H9 (cell line): ENCODE data around the gene LRRC17. TPM values are rescaled to one million over a fixed set of nuclear protein-coding genes. Genes with fewer than 3 reads are reported as not detected.

Experiments
- DNase-seq: peaks from one replicate; pipeline ENCODE4 v3.0.0-alpha.2; 2017
- H2AFZ ChIP-seq: one replicate; pipeline ENCODE4 v1.6.1; 2013; ENCODE audit warnings: mild to moderate bottlenecking, low read length, control low read depth, moderate library complexity
- H2AK5ac ChIP-seq: 2 replicates; pipeline ENCODE4 v1.6.1; 2013; ENCODE audit warnings: low read length, control low read depth, mixed read lengths; ENCODE audit not compliant: insufficient read length
- H2BK120ac ChIP-seq: one replicate; pipeline ENCODE4 v1.6.1; 2013; ENCODE audit warnings: low read depth, mild to moderate bottlenecking, low read length, control low read depth, inconsistent platforms; ENCODE audit not compliant: poor library complexity, severe bottlenecking
- H2BK12ac ChIP-seq: 2 replicates; pipeline ENCODE4 v1.6.1; 2013; ENCODE audit warnings: low read length, control low read depth, mixed read lengths, low read depth; ENCODE audit not compliant: insufficient read length
- H2BK15ac ChIP-seq: 2 replicates; pipeline ENCODE4 v1.6.1; 2013; ENCODE audit warnings: low read depth, low read length, control low read depth
- H2BK20ac ChIP-seq: one replicate; pipeline ENCODE4 v1.6.1; 2013; ENCODE audit warnings: low read depth, mild to moderate bottlenecking, low read length, control low read depth, inconsistent platforms; ENCODE audit not compliant: poor library complexity, severe bottlenecking
- H2BK5ac ChIP-seq: 2 replicates; pipeline ENCODE4 v1.6.1; 2013; ENCODE audit warnings: low read length, control low read depth, mixed read lengths; ENCODE audit not compliant: insufficient read length
- H3K14ac ChIP-seq: 2 replicates; pipeline ENCODE4 v1.6.1; 2013; ENCODE audit warnings: low read length, control low read depth; ENCODE audit not compliant: insufficient read depth
- H3K18ac ChIP-seq: 2 replicates; pipeline ENCODE4 v1.6.1; 2013; ENCODE audit warnings: low read depth, mild to moderate bottlenecking, mixed read lengths, low read length, control low read depth; ENCODE audit not compliant: insufficient read length
- H3K23ac ChIP-seq: 2 replicates; pipeline ENCODE4 v1.6.1; 2013; ENCODE audit warnings: low read length, control low read depth, mixed read lengths, low read depth; ENCODE audit not compliant: insufficient read length
- H3K23me2 ChIP-seq: 2 replicates; pipeline ENCODE4 v1.6.1; 2013; ENCODE audit warnings: low read depth, mild to moderate bottlenecking, mixed read lengths, low read length, control low read depth; ENCODE audit not compliant: insufficient read length, poor library complexity, severe bottlenecking
- H3K27ac ChIP-seq: 2 replicates; pipeline ENCODE4 v1.5.1; 2013; ENCODE audit warnings: low read length, control low read depth, mixed read lengths, low read depth; ENCODE audit not compliant: insufficient read length
- H3K27me3 ChIP-seq: 2 replicates; pipeline ENCODE4 v1.6.1; 2013; ENCODE audit warnings: low read length, control low read depth, inconsistent platforms; ENCODE audit not compliant: insufficient read depth
- H3K4ac ChIP-seq: 2 replicates; pipeline ENCODE4 v1.6.1; 2013; ENCODE audit warnings: low read depth, mild to moderate bottlenecking, control low read depth, inconsistent platforms, low read length, moderate library complexity
- H3K4me1 ChIP-seq: 2 replicates; pipeline ENCODE4 v1.6.1; 2013; ENCODE audit warnings: low read length, control low read depth, inconsistent platforms; ENCODE audit not compliant: insufficient read depth
- H3K4me2 ChIP-seq: 2 replicates; pipeline ENCODE4 v1.6.1; 2013; ENCODE audit warnings: low read length, control low read depth, mixed read lengths; ENCODE audit not compliant: insufficient read length, insufficient read depth
- H3K56ac ChIP-seq: 2 replicates; pipeline ENCODE4 v1.6.1; 2013; ENCODE audit warnings: low read depth, mild to moderate bottlenecking, mixed read lengths, low read length, control low read depth; ENCODE audit not compliant: insufficient read length
- H3K79me1 ChIP-seq: 2 replicates; pipeline ENCODE4 v1.6.1; 2013; ENCODE audit warnings: low read depth, mild to moderate bottlenecking, moderate library complexity, low read length, control low read depth, inconsistent platforms; ENCODE audit not compliant: insufficient read depth, poor library complexity, severe bottlenecking
- H3K79me2 ChIP-seq: 2 replicates; pipeline ENCODE4 v1.6.1; 2013; ENCODE audit warnings: low read length, control low read depth, inconsistent platforms; ENCODE audit not compliant: insufficient read depth
- H3K9ac ChIP-seq: 2 replicates; pipeline ENCODE4 v1.6.1; 2013; ENCODE audit warnings: low read length, control low read depth, mixed read lengths; ENCODE audit not compliant: insufficient read length; ENCODE audit errors: extremely low read depth
- H3K9me3 ChIP-seq: one replicate; pipeline ENCODE4 v1.6.1; 2013; ENCODE audit warnings: low read depth, low read length, inconsistent platforms; ENCODE audit not compliant: control insufficient read depth
- H3T11ph ChIP-seq: one replicate; pipeline ENCODE4 v1.6.1; 2013; ENCODE audit warnings: mild to moderate bottlenecking, low read length, control low read depth, inconsistent platforms
- H4K20me1 ChIP-seq: one replicate; pipeline ENCODE4 v1.6.1; 2013; ENCODE audit not compliant: control insufficient read depth, insufficient read length, insufficient read depth
- H4K5ac ChIP-seq: 2 replicates; pipeline ENCODE4 v1.6.1; 2013; ENCODE audit warnings: low read depth, mild to moderate bottlenecking, mixed read lengths, low read length, control low read depth; ENCODE audit not compliant: insufficient read length
- H4K8ac ChIP-seq: replicated peaks from 2 replicates; pipeline ENCODE4 v1.6.1; 2013; ENCODE audit warnings: low read length, control low read depth, mixed read lengths, low read depth; ENCODE audit not compliant: insufficient read length
- H4K91ac ChIP-seq: 2 replicates; pipeline ENCODE4 v1.6.1; 2013; ENCODE audit warnings: low read depth, mild to moderate bottlenecking, moderate library complexity, mixed read lengths, low read length, control low read depth; ENCODE audit not compliant: insufficient read length
- H3K27ac Mint-ChIP-seq, 3 experiments: 2 replicates in 2 of 3; 3 replicates in 1 of 3; pipeline ENCODE4 v1.8.0; 2020 to 2021; ENCODE audit warnings: mixed read lengths in 3 of 3, mild to moderate bottlenecking in 1 of 3, moderate library complexity in 1 of 3
- H3K27me3 Mint-ChIP-seq: 2 replicates; pipeline ENCODE4 v1.8.0; 2021; ENCODE audit warnings: low read depth, mild to moderate bottlenecking, moderate library complexity, mixed read lengths
- H3K36me3 Mint-ChIP-seq, 3 experiments: 2 replicates in 2 of 3; 3 replicates in 1 of 3; pipeline ENCODE4 v1.8.0; 2020 to 2021; ENCODE audit warnings: low read depth in 3 of 3, mixed read lengths in 3 of 3; ENCODE audit not compliant: insufficient read depth in 1 of 3
- H3K4me1 Mint-ChIP-seq, 2 experiments: 2 replicates each; pipeline ENCODE4 v1.8.0; 2020; ENCODE audit warnings: mixed read lengths in 2 of 2
- H3K4me3 Mint-ChIP-seq, 2 experiments: 2 replicates in 1 of 2; 3 replicates in 1 of 2; pipeline ENCODE4 v1.8.0; 2020 to 2021; ENCODE audit warnings: mild to moderate bottlenecking in 2 of 2, mixed read lengths in 2 of 2, moderate library complexity in 1 of 2
- H3K9me3 Mint-ChIP-seq, 2 experiments: 2 replicates in 1 of 2; 3 replicates in 1 of 2; pipeline ENCODE4 v1.8.0; 2020; ENCODE audit warnings: mild to moderate bottlenecking in 2 of 2, mixed read lengths in 2 of 2, moderate library complexity in 1 of 2
- WGBS: extraction: QIAGEN DNeasy Blood & Tissue Kit; methylation state at CpG from one replicate; pipeline ENCODE4 v1.1.7; 2013; ENCODE audit warnings: missing lambda C conversion rate, low lambda C conversion rate, mixed read lengths; ENCODE audit not compliant: insufficient read length; ENCODE audit errors: extremely low coverage; 5-methylcytosine and 5-hydroxymethylcytosine counted together
- total RNA-seq: library from RNA; stranded (reverse); gene quantifications from 2 replicates; pipeline ENCODE4 v1.2.1, GENCODE V29; 2021
- TF ChIP-seq, protein P1 (sequence below): fragments of 200-600 bp; sonication (generic); conservative IDR thresholded peaks from 3 replicates; pipeline ENCODE4 v1.8.0; 2021; ENCODE audit warnings: antibody characterized with exemption, mild to moderate bottlenecking

Gene LRRC17
- total RNA-seq, 1 experiment from 2014 or later, result 2.0 TPM

DNA sequence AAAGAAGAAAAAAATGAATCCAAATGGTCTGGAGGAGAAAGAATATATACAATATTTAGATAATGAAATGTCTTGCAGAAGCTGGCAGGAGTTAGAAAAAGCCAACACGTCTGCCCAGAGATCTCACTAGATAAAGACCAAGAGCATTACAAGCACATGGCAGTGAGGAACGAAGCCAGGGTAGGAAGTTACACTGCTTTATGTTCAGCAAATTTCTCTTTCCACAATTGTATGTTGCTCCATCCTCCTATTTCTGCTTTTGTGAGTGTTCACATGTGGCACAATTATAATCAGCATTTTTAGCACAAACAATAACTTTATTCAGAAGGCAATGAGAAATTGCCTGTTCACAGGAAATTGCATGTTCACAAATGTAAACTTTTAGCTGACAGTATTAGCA is 53.7 kb downstream of the LRRC17 start:
- Mint-ChIP-seq H3K27me3 (no peaks in the 10 kb centered on the region), H3K9me3 (0 out of 5 replicates have a peak, but pooled peaks cover 0 to 2% of the 10 kb centered on the region in 2 experiments), H3K4me1 (no peaks in the 10 kb centered on the region), H3K36me3 (peaks cover 0 to 2% (median 0%) of the 10 kb centered on the region in 3 experiments; a peak in 2 of 7 replicates), H3K4me3 (no peak overlapping the region), H3K27ac (no peak overlapping the region)
- H2BK120ac ChIP-seq, result no peak overlapping the region
- H2BK12ac ChIP-seq, result no peak overlapping the region
- H3K56ac ChIP-seq, result no peak overlapping the region
- H3K9ac ChIP-seq, result no peak overlapping the region
- H3K27ac ChIP-seq, result no peak overlapping the region
- no peak overlapping the region for H3K23ac ChIP-seq
- H3K4me1 ChIP-seq, result no peaks in the 10 kb centered on the region
- no peaks in the 10 kb centered on the region for H3K79me2 ChIP-seq
- H3K79me1 ChIP-seq, result no peaks in the 10 kb centered on the region
- H3K9me3 ChIP-seq, result no peaks in the 10 kb centered on the region
- no peak overlapping the region for H2BK20ac ChIP-seq
- H3K27me3 ChIP-seq, result no peaks in the 10 kb centered on the region
- H3K18ac ChIP-seq, result no peak overlapping the region
- no peak overlapping the region for H2AK5ac ChIP-seq
- no peak overlapping the region for H3K14ac ChIP-seq
- H4K20me1 ChIP-seq, result no peaks in the 10 kb centered on the region
- no peak for DNase-seq
- H2AFZ ChIP-seq, result no peak overlapping the region
- H4K91ac ChIP-seq, result no peak overlapping the region
- TF ChIP-seq, protein P1, sequence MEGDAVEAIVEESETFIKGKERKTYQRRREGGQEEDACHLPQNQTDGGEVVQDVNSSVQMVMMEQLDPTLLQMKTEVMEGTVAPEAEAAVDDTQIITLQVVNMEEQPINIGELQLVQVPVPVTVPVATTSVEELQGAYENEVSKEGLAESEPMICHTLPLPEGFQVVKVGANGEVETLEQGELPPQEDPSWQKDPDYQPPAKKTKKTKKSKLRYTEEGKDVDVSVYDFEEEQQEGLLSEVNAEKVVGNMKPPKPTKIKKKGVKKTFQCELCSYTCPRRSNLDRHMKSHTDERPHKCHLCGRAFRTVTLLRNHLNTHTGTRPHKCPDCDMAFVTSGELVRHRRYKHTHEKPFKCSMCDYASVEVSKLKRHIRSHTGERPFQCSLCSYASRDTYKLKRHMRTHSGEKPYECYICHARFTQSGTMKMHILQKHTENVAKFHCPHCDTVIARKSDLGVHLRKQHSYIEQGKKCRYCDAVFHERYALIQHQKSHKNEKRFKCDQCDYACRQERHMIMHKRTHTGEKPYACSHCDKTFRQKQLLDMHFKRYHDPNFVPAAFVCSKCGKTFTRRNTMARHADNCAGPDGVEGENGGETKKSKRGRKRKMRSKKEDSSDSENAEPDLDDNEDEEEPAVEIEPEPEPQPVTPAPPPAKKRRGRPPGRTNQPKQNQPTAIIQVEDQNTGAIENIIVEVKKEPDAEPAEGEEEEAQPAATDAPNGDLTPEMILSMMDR, result no peak
- H2BK5ac ChIP-seq, result no peak overlapping the region
- H4K5ac ChIP-seq, result no peak overlapping the region
- no peak overlapping the region for H3T11ph ChIP-seq
- no peak overlapping the region for H3K4me2 ChIP-seq
- no peak overlapping the region for H4K8ac ChIP-seq
- H3K4ac ChIP-seq, result no peak overlapping the region
- no CpG with 5 or more reads among the region's 2 CpGs for WGBS
- no peak overlapping the region for H2BK15ac ChIP-seq
- no peaks in the 10 kb centered on the region for H3K23me2 ChIP-seq
